SK-N-SH treated with all-trans-retinoic acid at 6 μM for 48 hours (cell line): ENCODE data around the gene RPL41.
A peak's percentile ranks its signal among the peaks of the same experiment; 100 is the strongest.

Source experiments
- ATAC-seq: fragments of 200-7000 bp; cut with Tn5 transposase; 3 replicates; pipeline ENCODE4 v1.9.1; 2020; ENCODE audit warnings: mild to moderate bottlenecking, moderate library complexity
- ARNTL ChIP-seq: fragments of 450-650 bp; formaldehyde crosslinking; IDR thresholded peaks from 2 replicates; pipeline ENCODE4 v1.5.0; 2020; ENCODE audit warnings: low read depth, mild to moderate bottlenecking, moderate library complexity, borderline replicate concordance
- BACH2 ChIP-seq: fragments of 250-450 bp; sonication (Bioruptor Pico); IDR thresholded peaks from 2 replicates; pipeline ENCODE4 v1.9.0; 2021; ENCODE audit warnings: mild to moderate bottlenecking, borderline replicate concordance
- CREB5 ChIP-seq: fragments of 250-450 bp; sonication (Bioruptor Pico); IDR thresholded peaks from 2 replicates; pipeline ENCODE4 v1.5.1; 2020; ENCODE audit warnings: low read depth, mild to moderate bottlenecking, moderate library complexity
- CSDC2 ChIP-seq: fragments of 250-450 bp; sonication (Bioruptor Pico); IDR thresholded peaks from 2 replicates; pipeline ENCODE4 v1.5.0; 2020; ENCODE audit warnings: mild to moderate bottlenecking, moderate library complexity
- CSRNP3 ChIP-seq: fragments of 250-450 bp; sonication (Bioruptor Pico); IDR thresholded peaks from 2 replicates; pipeline ENCODE4 v1.5.1; 2021; ENCODE audit warnings: mild to moderate bottlenecking, moderate library complexity
- GLIS3 ChIP-seq: fragments of 250-450 bp; sonication (Bioruptor Pico); IDR thresholded peaks from 2 replicates; pipeline ENCODE4 v1.5.0; 2020; ENCODE audit warnings: mild to moderate bottlenecking, moderate library complexity
- ISL1 ChIP-seq: fragments of 250-450 bp; sonication (Bioruptor Pico); IDR thresholded peaks from 2 replicates; pipeline ENCODE4 v2.1.2; 2022; ENCODE audit warnings: mild to moderate bottlenecking, moderate library complexity
- OSR1 ChIP-seq: fragments of 250-450 bp; sonication (Bioruptor Pico); IDR thresholded peaks from 2 replicates; pipeline ENCODE4 v1.8.0; 2022; ENCODE audit warnings: moderate library complexity, mild to moderate bottlenecking, inconsistent platforms
- POU6F1 ChIP-seq: fragments of 250-450 bp; sonication (Bioruptor Pico); IDR thresholded peaks from 2 replicates; pipeline ENCODE4 v1.8.0; 2021; ENCODE audit warnings: low read depth, mild to moderate bottlenecking, moderate library complexity, borderline replicate concordance
- PPARA ChIP-seq: fragments of 250-450 bp; sonication (Bioruptor Pico); IDR thresholded peaks from 2 replicates; pipeline ENCODE4 v1.5.0; 2020; ENCODE audit warnings: mild to moderate bottlenecking, borderline replicate concordance
- SNAI2 ChIP-seq: fragments of 250-450 bp; sonication (Bioruptor Pico); IDR thresholded peaks from 2 replicates; pipeline ENCODE4 v1.5.0; 2020; ENCODE audit warnings: mild to moderate bottlenecking, moderate library complexity
- TCF4 ChIP-seq: fragments of 250-450 bp; sonication (Bioruptor Pico); IDR thresholded peaks from 2 replicates; pipeline ENCODE4 v1.8.0; 2021; ENCODE audit warnings: mild to moderate bottlenecking, moderate library complexity, borderline replicate concordance
- TOX ChIP-seq: fragments of 250-450 bp; sonication (Bioruptor Pico); IDR thresholded peaks from 2 replicates; pipeline ENCODE4 v1.8.0; 2021; ENCODE audit warnings: mild to moderate bottlenecking, moderate library complexity, borderline replicate concordance
- TSHZ2 ChIP-seq: fragments of 250-450 bp; sonication (Bioruptor Pico); IDR thresholded peaks from 2 replicates; pipeline ENCODE4 v1.5.0; 2020; ENCODE audit warnings: mild to moderate bottlenecking, moderate library complexity
- ZFP3 ChIP-seq: fragments of 250-450 bp; sonication (Bioruptor Pico); IDR thresholded peaks from 2 replicates; pipeline ENCODE4 v1.5.0; 2020; ENCODE audit warnings: mild to moderate bottlenecking, moderate library complexity
- ZFP30 ChIP-seq: fragments of 450-650 bp; formaldehyde crosslinking; IDR thresholded peaks from 2 replicates; pipeline ENCODE4 v1.5.0; 2022; ENCODE audit warnings: mild to moderate bottlenecking, moderate library complexity
- ZNF70 ChIP-seq: fragments of 450-650 bp; formaldehyde crosslinking; IDR thresholded peaks from 2 replicates; pipeline ENCODE4 v1.5.0; 2020; ENCODE audit warnings: mild to moderate bottlenecking, moderate library complexity
- ZNF8 ChIP-seq: fragments of 450-650 bp; formaldehyde crosslinking; IDR thresholded peaks from 2 replicates; pipeline ENCODE4 v1.5.0; 2020; ENCODE audit warnings: mild to moderate bottlenecking, moderate library complexity

The RPL41 gene

GRCh38 chr12:56126732-56127239 is 10.4 kb downstream of the RPL41 start:
- TF ChIP-seq GLIS3 (no peak), TOX (no peak), PPARA (no peak), ISL1 (CRISPR knock-in tag) (no peak), ZFP30 (CRISPR knock-in tag) (no peak), ZNF70 (no peak), OSR1 (CRISPR knock-in tag) (no peak)

GRCh38 chr12:56127485-56127887 is 11.1 kb downstream of the RPL41 start:
- ATAC-seq: no peak
- 0 out of 2 replicates have a peak, but pooled peaks have one; percentile 75 for TF ChIP-seq ARNTL
- TF ChIP-seq GLIS3: no peak
- no peak for TF ChIP-seq TSHZ2 (CRISPR knock-in tag)
- 0 out of 2 replicates have a peak, but pooled peaks have one; percentile 73 for TF ChIP-seq SNAI2
- TF ChIP-seq, all 23 proteins: peak for 2

More at GRCh38 chr12:56126732-56127239, 10.4 kb downstream of the RPL41 start:
- no peak for ATAC-seq

GRCh38 chr12:56127888-56128669 is 11.6 kb downstream of the RPL41 start, which contains the start of gene ESYT1:
Gene ESYT1, plus strand, starts transcription at chr12:56128267. Its CDS starts 53 bp downstream, at chr12:56128320.
- ATAC-seq: peak; percentile 91
- TF ChIP-seq ISL1 (CRISPR knock-in tag) (no peak), PPARA (peak; percentile 94), CREB5 (0 out of 2 replicates have a peak, but pooled peaks have one; percentile 75), CSRNP3 (CRISPR knock-in tag) (no peak), BACH2 (CRISPR knock-in tag) (peak; percentile 63; the same call in 1 of the 2 replicates), OSR1 (CRISPR knock-in tag) (no peak), SNAI2 (no peak; the same call in 1 of the 2 replicates)
- TF ChIP-seq, all 23 proteins: peak for 3

GRCh38 chr12:56128670-56129205 is 12.3 kb downstream of the RPL41 start:
- TF ChIP-seq OSR1 (CRISPR knock-in tag) (no peak), TSHZ2 (CRISPR knock-in tag) (no peak), TOX (no peak), POU6F1 (CRISPR knock-in tag) (no peak), BACH2 (CRISPR knock-in tag) (no peak), ZFP30 (CRISPR knock-in tag) (no peak), ZNF8 (CRISPR knock-in tag) (no peak), ARNTL (no peak), PPARA (no peak), ZFP3 (no peak), GLIS3 (no peak), ZNF70 (no peak), CREB5 (no peak), CSDC2 (no peak), TCF4 (no peak)
- peak; percentile 34 for ATAC-seq
